K562 (cell line): ENCODE results near the gene CPNE6. TPM values are rescaled to one million over a fixed set of nuclear protein-coding genes. Genes with fewer than 3 reads are reported as not detected.

ENCODE experiments used
- HBP1 ChIP-seq: fragments of 450-650 bp; formaldehyde crosslinking; IDR thresholded peaks from 2 replicates; pipeline ENCODE4 v1.4.0; 2022; ENCODE audit warnings: missing genetic modification characterization
- HES1 ChIP-seq: fragments of 450-650 bp; IDR thresholded peaks from 2 replicates; pipeline ENCODE4 v1.6.1; 2016; ENCODE audit warnings: low read depth, mild to moderate bottlenecking, moderate library complexity
- MTA2 ChIP-seq: fragments of 450-650 bp; IDR thresholded peaks from 2 replicates; pipeline ENCODE4 v1.6.1; 2016; ENCODE audit warnings: low read depth
- NBN ChIP-seq: fragments of 450-650 bp; IDR thresholded peaks from 2 replicates; pipeline ENCODE4 v1.6.1; 2016; ENCODE audit warnings: low read depth, mild to moderate bottlenecking
- NFYB ChIP-seq: IDR thresholded peaks from 2 replicates; pipeline ENCODE4 v1.6.1; 2011; ENCODE audit warnings: mild to moderate bottlenecking, moderate library complexity; ENCODE audit not compliant: insufficient read length; ENCODE audit errors: extremely low read depth
- PBX2 ChIP-seq, 2 experiments: IDR thresholded peaks in 1 of 2; conservative IDR thresholded peaks in 1 of 2; 2 replicates each; pipeline ENCODE4 v1.6.1; 2016; ENCODE audit warnings: low read depth in 2 of 2, mild to moderate bottlenecking in 1 of 2, missing compliant biosample characterization in 1 of 2, missing genetic modification characterization in 1 of 2, moderate library complexity in 1 of 2
- THAP12 ChIP-seq: fragments of 250-450 bp; sonication (Bioruptor Pico); IDR thresholded peaks from 2 replicates; pipeline ENCODE4 v1.9.0; 2021; ENCODE audit warnings: mild to moderate bottlenecking, inconsistent platforms
- ZNF24 ChIP-seq: fragments of 450-650 bp; IDR thresholded peaks from 2 replicates; pipeline ENCODE4 v1.6.1; 2016
- ZNF717 ChIP-seq: fragments of 250-450 bp; sonication (Bioruptor Pico); IDR thresholded peaks from 2 replicates; pipeline ENCODE4 v1.5.0; 2021
- polyA plus RNA-seq, 8 experiments: library from polyadenylated mRNA; depleted of rRNA in 4 of 8; stranded (reverse) in 5 of 8; unstranded in 3 of 8; fragments of >200 nt; fragmentation: Nextera tagmentation in 2 of 8; fragmentation: Illumina TruSeq in 1 of 8; extraction: Ambion mirVana in 2 of 8; extraction: Trizol in 1 of 8; gene quantifications; 2 replicates each; pipeline versions ENCODE4 v1.2.1 to v1.2.3, GENCODE V29; 2011 to 2014; ENCODE audit warnings: inconsistent platforms in 1 of 8, missing spikeins in 1 of 8
- total RNA-seq, 7 experiments: library from RNA; depleted of rRNA in 6 of 7; stranded (reverse); fragments of >200 nt in 6 of 7; fragmentation: Illumina TruSeq in 2 of 7; extraction: Trizol in 2 of 7; gene quantifications; 2 replicates each; pipeline versions ENCODE4 v1.2.1 to v1.2.3, GENCODE V29; 2011 to 2021; ENCODE audit warnings: low replicate concordance in 1 of 7

Gene CPNE6
- total and polyA plus RNA-seq, 9 of the 15 experiments (the other 6 are each of a cell fraction or from before 2014, with no cell fraction given) = not detected

- TF ChIP-seq THAP12 (CRISPR knock-in tag) (no peak), MTA2 (no peak), NFYB (no peak), ZNF717 (CRISPR knock-in tag) (no peak), PBX2 (CRISPR knock-in tag; IDR thresholded peaks at IDR 0.05; ENCODE audit: low read depth) (no peak), PBX2 (tag; conservative IDR thresholded peaks at IDR 0.05; ENCODE audit: low read depth) (no peak), NBN (no peak), ZNF24 (no peak), HBP1 (no peak), HES1 (no peak)
These were observed 49.8 kb downstream of the CPNE6 start (continued) for GRCh38 chr14:24121210-24121609.
